SK-N-SH treated with all-trans-retinoic acid at 6 μM for 48 hours (cell line): Measurements from ENCODE around the gene C6orf132.

Experiments used
- ATAC-seq: fragments of 200-7000 bp; cut with Tn5 transposase; 3 replicates; pipeline ENCODE4 v1.9.1; 2020; ENCODE audit warnings: mild to moderate bottlenecking, moderate library complexity
- ARNTL ChIP-seq: fragments of 450-650 bp; formaldehyde crosslinking; IDR thresholded peaks from 2 replicates; pipeline ENCODE4 v1.5.0; 2020; ENCODE audit warnings: low read depth, mild to moderate bottlenecking, moderate library complexity, borderline replicate concordance
- BACH2 ChIP-seq: fragments of 250-450 bp; sonication (Bioruptor Pico); IDR thresholded peaks from 2 replicates; pipeline ENCODE4 v1.9.0; 2021; ENCODE audit warnings: mild to moderate bottlenecking, borderline replicate concordance
- CSDC2 ChIP-seq: fragments of 250-450 bp; sonication (Bioruptor Pico); IDR thresholded peaks from 2 replicates; pipeline ENCODE4 v1.5.0; 2020; ENCODE audit warnings: mild to moderate bottlenecking, moderate library complexity
- ESRRG ChIP-seq: fragments of 250-450 bp; sonication (Bioruptor Pico); IDR thresholded peaks from 2 replicates; pipeline ENCODE4 v1.6.1; 2021; ENCODE audit warnings: mild to moderate bottlenecking
- GLIS3 ChIP-seq: fragments of 250-450 bp; sonication (Bioruptor Pico); IDR thresholded peaks from 2 replicates; pipeline ENCODE4 v1.5.0; 2020; ENCODE audit warnings: mild to moderate bottlenecking, moderate library complexity
- ISL1 ChIP-seq: fragments of 250-450 bp; sonication (Bioruptor Pico); IDR thresholded peaks from 2 replicates; pipeline ENCODE4 v2.1.2; 2022; ENCODE audit warnings: mild to moderate bottlenecking, moderate library complexity
- POU6F1 ChIP-seq: fragments of 250-450 bp; sonication (Bioruptor Pico); IDR thresholded peaks from 2 replicates; pipeline ENCODE4 v1.8.0; 2021; ENCODE audit warnings: low read depth, mild to moderate bottlenecking, moderate library complexity, borderline replicate concordance
- PPARA ChIP-seq: fragments of 250-450 bp; sonication (Bioruptor Pico); IDR thresholded peaks from 2 replicates; pipeline ENCODE4 v1.5.0; 2020; ENCODE audit warnings: mild to moderate bottlenecking, borderline replicate concordance
- RARB ChIP-seq: fragments of 250-450 bp; sonication (Bioruptor Pico); IDR thresholded peaks from 2 replicates; pipeline ENCODE4 v1.8.0; 2021; ENCODE audit warnings: mild to moderate bottlenecking, moderate library complexity
- SNAI2 ChIP-seq: fragments of 250-450 bp; sonication (Bioruptor Pico); IDR thresholded peaks from 2 replicates; pipeline ENCODE4 v1.5.0; 2020; ENCODE audit warnings: mild to moderate bottlenecking, moderate library complexity
- TCF4 ChIP-seq: fragments of 250-450 bp; sonication (Bioruptor Pico); IDR thresholded peaks from 2 replicates; pipeline ENCODE4 v1.8.0; 2021; ENCODE audit warnings: mild to moderate bottlenecking, moderate library complexity, borderline replicate concordance
- ZC3H10 ChIP-seq: fragments of 250-450 bp; sonication (Bioruptor Pico); IDR thresholded peaks from 2 replicates; pipeline ENCODE4 v1.5.1; 2021; ENCODE audit warnings: mild to moderate bottlenecking, moderate library complexity
- ZFP3 ChIP-seq: fragments of 250-450 bp; sonication (Bioruptor Pico); IDR thresholded peaks from 2 replicates; pipeline ENCODE4 v1.5.0; 2020; ENCODE audit warnings: mild to moderate bottlenecking, moderate library complexity
- ZFP30 ChIP-seq: fragments of 450-650 bp; formaldehyde crosslinking; IDR thresholded peaks from 2 replicates; pipeline ENCODE4 v1.5.0; 2022; ENCODE audit warnings: mild to moderate bottlenecking, moderate library complexity
- ZNF565 ChIP-seq: fragments of 450-650 bp; formaldehyde crosslinking; conservative IDR thresholded peaks from 2 replicates; pipeline ENCODE4 v1.5.0; 2020; ENCODE audit warnings: low read depth, mild to moderate bottlenecking, moderate library complexity
- ZNF70 ChIP-seq: fragments of 450-650 bp; formaldehyde crosslinking; IDR thresholded peaks from 2 replicates; pipeline ENCODE4 v1.5.0; 2020; ENCODE audit warnings: mild to moderate bottlenecking, moderate library complexity
- TF ChIP-seq, protein P1 (sequence below): fragments of 250-450 bp; sonication (Bioruptor Pico); IDR thresholded peaks from 2 replicates; pipeline ENCODE4 v1.8.0; 2020; ENCODE audit warnings: mild to moderate bottlenecking, moderate library complexity, borderline replicate concordance
- TF ChIP-seq, protein P2 (sequence below): fragments of 250-450 bp; sonication (Bioruptor Pico); IDR thresholded peaks from 2 replicates; pipeline ENCODE4 v1.5.1; 2021; ENCODE audit warnings: mild to moderate bottlenecking, moderate library complexity

The C6orf132 gene

DNA sequence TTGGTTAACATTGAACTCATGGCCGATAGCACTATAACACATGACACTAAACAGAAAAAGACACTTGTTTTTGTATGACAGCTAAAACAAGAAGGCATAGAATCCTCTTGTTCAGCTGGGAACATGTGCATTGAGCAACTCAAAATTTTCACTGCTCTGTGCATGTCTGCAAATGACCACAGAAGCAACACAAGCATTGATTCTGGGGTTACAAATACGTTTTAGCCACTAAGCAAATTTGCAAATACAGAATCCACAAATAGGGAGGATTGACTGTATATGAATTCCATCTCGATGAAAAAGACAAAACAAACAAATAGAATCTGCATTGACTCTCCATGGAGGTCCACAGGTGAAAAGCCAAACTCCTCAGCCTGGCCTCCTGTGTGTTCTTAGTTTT is 31.7 kb downstream of the C6orf132 start:
- no peak for TF ChIP-seq GLIS3 (CRISPR knock-in tag)
- no peak for TF ChIP-seq ZFP3 (CRISPR knock-in tag)
- TF ChIP-seq ARNTL (CRISPR knock-in tag) = no peak
- no peak for TF ChIP-seq ZNF70 (CRISPR knock-in tag)
- TF ChIP-seq ESRRG = no peak
- TF ChIP-seq POU6F1 (CRISPR knock-in tag) = no peak
- TF ChIP-seq CSDC2 (CRISPR knock-in tag) = no peak
- TF ChIP-seq, protein P1, sequence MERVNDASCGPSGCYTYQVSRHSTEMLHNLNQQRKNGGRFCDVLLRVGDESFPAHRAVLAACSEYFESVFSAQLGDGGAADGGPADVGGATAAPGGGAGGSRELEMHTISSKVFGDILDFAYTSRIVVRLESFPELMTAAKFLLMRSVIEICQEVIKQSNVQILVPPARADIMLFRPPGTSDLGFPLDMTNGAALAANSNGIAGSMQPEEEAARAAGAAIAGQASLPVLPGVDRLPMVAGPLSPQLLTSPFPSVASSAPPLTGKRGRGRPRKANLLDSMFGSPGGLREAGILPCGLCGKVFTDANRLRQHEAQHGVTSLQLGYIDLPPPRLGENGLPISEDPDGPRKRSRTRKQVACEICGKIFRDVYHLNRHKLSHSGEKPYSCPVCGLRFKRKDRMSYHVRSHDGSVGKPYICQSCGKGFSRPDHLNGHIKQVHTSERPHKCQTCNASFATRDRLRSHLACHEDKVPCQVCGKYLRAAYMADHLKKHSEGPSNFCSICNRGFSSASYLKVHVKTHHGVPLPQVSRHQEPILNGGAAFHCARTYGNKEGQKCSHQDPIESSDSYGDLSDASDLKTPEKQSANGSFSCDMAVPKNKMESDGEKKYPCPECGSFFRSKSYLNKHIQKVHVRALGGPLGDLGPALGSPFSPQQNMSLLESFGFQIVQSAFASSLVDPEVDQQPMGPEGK = no peak
- TF ChIP-seq TCF4 = no peak
- no peak for TF ChIP-seq ZFP30 (CRISPR knock-in tag)
- no peak for TF ChIP-seq SNAI2 (CRISPR knock-in tag)
- ATAC-seq = no peak

DNA sequence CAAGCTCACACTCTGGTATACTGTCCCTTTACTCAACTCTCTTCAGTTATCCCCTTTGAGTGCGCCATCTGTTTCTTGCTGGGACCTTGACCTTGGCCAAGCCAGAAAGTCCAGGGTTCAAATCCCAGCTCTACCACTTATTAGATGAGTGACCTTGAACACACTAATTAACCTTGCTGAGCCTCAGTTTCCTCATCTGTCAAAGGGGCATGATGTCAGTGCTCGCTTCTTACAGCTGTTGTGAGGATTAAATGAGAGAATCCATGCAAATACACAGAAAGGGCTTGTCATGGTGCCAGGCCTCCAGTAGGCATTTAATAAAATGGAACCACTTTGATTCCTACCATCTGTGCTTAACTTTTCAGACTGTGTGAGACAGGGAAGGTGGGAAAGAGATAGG is 34.3 kb downstream of the C6orf132 start:
- no peak for TF ChIP-seq ZC3H10 (CRISPR knock-in tag)
- no peak for TF ChIP-seq TCF4
- TF ChIP-seq, protein P2, sequence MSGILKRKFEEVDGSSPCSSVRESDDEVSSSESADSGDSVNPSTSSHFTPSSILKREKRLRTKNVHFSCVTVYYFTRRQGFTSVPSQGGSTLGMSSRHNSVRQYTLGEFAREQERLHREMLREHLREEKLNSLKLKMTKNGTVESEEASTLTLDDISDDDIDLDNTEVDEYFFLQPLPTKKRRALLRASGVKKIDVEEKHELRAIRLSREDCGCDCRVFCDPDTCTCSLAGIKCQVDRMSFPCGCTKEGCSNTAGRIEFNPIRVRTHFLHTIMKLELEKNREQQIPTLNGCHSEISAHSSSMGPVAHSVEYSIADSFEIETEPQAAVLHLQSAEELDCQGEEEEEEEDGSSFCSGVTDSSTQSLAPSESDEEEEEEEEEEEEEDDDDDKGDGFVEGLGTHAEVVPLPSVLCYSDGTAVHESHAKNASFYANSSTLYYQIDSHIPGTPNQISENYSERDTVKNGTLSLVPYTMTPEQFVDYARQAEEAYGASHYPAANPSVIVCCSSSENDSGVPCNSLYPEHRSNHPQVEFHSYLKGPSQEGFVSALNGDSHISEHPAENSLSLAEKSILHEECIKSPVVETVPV = no peak
- TF ChIP-seq ISL1 = no peak
- TF ChIP-seq GLIS3 (CRISPR knock-in tag) = no peak
- TF ChIP-seq, protein P1 = no peak
- TF ChIP-seq RARB (CRISPR knock-in tag) = no peak
- no peak for TF ChIP-seq BACH2
- TF ChIP-seq, all 23 proteins: peak for 0
- no peak for ATAC-seq

DNA sequence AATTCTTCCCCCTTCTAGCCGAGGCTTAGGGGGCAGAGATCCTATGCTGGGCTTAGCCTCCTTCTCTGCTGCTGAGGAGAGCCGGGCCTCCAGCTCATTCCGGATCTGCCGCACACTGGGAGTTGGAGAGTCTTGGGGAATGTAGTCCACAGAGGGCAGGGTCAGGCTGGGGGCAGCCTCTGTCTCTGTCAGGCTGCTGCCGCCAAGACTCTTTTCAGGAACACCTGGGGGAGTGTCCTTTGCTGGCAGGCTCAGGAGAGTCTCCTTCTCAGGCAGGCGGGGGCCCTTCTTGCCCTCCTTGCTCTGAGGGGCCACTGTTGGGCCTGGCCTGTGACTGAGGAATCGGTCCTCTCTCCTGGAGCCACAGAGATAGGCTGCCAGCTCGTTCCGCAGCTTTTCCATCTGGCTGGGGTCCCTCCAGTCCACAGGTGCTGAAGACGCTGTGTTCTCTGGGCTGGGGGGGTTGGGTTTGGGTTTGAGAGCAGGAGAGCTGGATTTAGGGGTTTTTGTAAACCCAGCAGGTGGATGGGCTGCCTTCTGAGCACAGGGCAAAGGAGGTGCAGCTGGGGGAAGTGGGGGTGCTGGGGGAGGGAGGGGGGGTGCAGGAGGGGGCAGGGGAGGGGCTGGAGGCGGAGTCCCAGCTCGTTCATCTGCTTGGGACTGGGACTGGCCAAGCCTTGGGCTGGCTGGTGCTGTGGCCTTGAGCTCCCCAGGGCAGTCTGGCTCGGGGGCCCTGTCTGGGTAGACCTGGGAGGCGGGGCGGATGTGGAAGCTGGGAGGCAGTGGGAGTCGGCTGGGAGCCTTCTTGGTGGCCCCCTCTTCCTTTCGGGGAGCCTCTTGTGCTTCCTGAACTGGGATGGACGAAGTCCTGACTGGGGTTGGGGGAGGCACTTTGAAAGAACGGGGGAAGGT is 36.1 kb downstream of the C6orf132 start:
- no peak for ATAC-seq
- no peak for TF ChIP-seq ISL1
- no peak for TF ChIP-seq BACH2
- no peak for TF ChIP-seq ZFP30 (CRISPR knock-in tag)
- TF ChIP-seq, all 23 proteins: peak for 0

DNA sequence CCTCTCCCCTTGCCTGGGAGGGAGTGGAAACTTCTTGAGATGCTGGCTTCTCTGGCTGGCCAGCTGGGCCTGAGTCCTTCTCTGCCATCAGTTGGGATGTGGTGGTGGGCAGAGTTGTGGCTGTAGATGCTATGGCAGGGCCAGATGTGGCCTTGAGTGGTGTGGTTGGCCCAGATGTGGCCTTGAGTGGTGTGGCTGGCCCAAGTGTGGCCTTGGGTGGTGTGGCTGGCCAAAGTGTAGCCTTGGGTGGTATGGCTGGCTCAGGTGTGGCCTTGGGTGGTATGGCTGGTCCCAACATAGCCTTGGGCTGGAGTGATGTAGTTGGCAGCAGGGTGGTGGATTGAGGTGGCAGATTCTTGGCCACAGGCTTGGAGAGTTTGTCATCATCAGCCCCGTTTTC is 36.7 kb downstream of the C6orf132 start:
- TF ChIP-seq ZFP30 (CRISPR knock-in tag) (no peak), BACH2 (no peak), CSDC2 (CRISPR knock-in tag) (no peak), GLIS3 (CRISPR knock-in tag) (no peak), RARB (CRISPR knock-in tag) (no peak), ISL1 (no peak), ZNF565 (no peak), TCF4 (no peak), PPARA (no peak)
- TF ChIP-seq, protein P1 = no peak
- no peak for ATAC-seq
